ENCODE measurements around the gene COPS7A.
"Not testable (repeated sequence)": the region's sequence is repeated elsewhere in the genome, so short reads cannot be mapped to it uniquely, and the experiment has no call there.

Gene COPS7A

GRCh38 chr12:6701078-6701768 is 22.6 kb upstream of the COPS7A start:
- DNase-seq (ENCODE audit: low read depth in 2 of 2): no peak

DNA sequence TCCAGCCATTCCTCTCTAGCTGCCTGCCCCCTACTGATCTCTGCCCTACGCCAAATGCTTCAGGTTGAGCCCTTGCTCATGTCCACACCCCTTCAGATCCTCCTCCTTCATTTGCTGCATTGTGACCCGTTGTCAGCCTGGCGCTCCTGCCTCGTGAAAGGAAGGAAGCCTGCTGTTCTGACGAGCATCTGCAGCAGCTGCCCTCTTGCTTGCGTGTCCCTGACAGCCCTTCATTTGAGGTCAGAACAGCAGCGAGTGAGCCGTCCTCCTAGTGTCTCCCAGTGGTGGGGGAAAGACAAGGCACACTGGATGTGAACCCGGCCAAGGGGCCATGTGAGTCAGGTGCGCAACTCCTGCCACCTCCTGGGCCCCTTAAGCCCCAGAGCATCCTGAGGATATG is 20.2 kb upstream of the COPS7A start:
- DNase-seq (ENCODE audit: low read depth in 2 of 2): no peak

GRCh38 chr12:6708351-6708750 is 15.5 kb upstream of the COPS7A start:
- not testable (repeated sequence) for DNase-seq (ENCODE audit: low read depth in 2 of 2)

GRCh38 chr12:6708960-6709394 is 14.9 kb upstream of the COPS7A start:
- DNase-seq (ENCODE audit: low read depth in 2 of 2): no peak

- not testable (repeated sequence) for DNase-seq (ENCODE audit: low read depth in 2 of 2)
These were observed 7.6 kb upstream of the COPS7A start for GRCh38 chr12:6716031-6716873.

DNA sequence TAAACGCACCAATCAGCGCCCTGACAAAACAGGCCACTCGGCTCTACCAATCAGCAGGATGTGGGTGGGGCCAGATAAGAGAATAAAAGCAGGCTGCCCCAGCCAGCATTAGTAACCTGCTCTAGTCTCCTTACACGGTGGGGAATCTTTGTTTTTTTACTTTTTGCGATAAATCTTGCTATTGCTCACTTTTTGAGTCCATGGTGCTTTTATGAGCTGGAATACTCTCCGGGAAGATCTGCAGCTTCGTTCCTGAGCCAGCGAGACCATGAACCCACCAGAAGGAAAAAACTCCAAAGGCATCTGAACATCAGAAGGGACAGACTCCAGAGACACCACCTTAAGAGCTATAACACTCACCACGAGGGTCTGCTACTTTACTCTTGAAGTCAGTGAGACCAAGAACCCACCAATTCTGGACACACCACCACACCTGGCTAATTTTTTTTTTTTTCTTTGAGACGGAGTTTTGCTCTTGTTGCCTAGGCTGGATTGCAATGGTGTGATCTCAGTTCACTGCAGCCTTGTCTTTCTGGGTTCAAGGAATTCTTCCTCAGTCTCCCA is 6.9 kb upstream of the COPS7A start:
- no peak for DNase-seq (ENCODE audit: low read depth in 2 of 2)

- no peak for DNase-seq (ENCODE audit: low read depth in 2 of 2)
These were observed 983 bp upstream of the COPS7A start for GRCh38 chr12:6722863-6723262.

DNA sequence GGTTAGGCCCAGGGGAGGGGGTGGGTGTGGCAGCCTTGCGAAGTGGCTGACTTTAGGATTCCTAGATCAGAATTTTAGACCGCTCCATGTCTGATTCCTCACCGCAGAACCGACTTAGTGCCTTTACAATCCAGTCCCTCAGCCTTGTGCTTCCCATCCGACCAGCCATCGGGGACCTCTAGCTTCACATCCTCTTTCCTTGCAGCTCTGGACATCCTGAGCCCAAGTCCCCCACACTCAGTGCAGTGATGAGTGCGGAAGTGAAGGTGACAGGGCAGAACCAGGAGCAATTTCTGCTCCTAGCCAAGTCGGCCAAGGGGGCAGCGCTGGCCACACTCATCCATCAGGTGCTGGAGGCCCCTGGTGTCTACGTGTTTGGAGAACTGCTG is 557 bp downstream of the COPS7A start:
- DNase-seq (ENCODE audit: low read depth in 2 of 2): no peak

GRCh38 chr12:6725350-6725749 is 1.5 kb downstream of the COPS7A start:
- DNase-seq (ENCODE audit: low read depth in 2 of 2): no peak

GRCh38 chr12:6729186-6729585 is 5.3 kb downstream of the COPS7A start:
- DNase-seq (ENCODE audit: low read depth in 2 of 2): no peak

DNA sequence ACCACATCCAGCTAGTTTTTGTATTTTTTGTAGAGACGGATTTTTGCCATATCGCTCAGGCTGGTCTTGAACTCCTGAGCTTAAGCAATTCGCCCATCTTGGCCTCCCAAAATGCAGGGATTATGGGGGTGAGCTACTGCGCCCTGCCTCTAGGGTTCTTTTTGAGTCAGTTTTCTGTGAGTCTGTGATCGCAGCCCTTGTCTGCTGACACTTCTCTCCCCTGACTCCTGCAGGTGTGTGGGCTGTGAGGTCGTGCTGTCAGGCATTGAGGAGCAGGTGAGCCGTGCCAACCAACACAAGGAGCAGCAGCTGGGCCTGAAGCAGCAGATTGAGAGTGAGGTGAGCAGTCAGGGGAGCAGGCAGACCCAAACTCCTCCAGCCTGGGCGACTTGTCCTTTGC is 6.3 kb downstream of the COPS7A start:
- DNase-seq (ENCODE audit: low read depth in 2 of 2): no peak

- DNase-seq (ENCODE audit: low read depth in 2 of 2): no peak
These were observed 10.9 kb downstream of the COPS7A start for GRCh38 chr12:6734506-6735387.

GRCh38 chr12:6735448-6736191 is 11.8 kb downstream of the COPS7A start:
- DNase-seq (ENCODE audit: low read depth in 2 of 2): no peak

DNA sequence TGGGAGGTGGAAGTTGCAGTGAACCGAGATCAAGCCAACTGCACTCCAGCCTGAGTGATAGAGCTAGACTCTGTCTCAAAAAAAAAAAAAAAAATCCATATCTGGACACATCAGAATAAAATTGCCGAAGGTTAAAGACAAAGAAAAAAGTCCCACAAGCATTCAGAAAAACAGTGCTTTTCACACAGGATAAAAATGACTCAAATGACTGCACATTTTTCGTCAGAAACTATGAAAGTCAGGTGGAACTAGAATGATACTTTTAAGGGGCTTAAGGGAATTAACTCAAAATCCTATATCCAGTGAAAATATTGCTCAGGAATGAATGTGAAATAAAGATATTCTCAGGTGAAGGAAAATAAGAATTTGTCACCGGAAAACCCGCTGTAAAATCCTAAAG is 12.9 kb downstream of the COPS7A start:
- no peak for DNase-seq (ENCODE audit: low read depth in 2 of 2)

DNA sequence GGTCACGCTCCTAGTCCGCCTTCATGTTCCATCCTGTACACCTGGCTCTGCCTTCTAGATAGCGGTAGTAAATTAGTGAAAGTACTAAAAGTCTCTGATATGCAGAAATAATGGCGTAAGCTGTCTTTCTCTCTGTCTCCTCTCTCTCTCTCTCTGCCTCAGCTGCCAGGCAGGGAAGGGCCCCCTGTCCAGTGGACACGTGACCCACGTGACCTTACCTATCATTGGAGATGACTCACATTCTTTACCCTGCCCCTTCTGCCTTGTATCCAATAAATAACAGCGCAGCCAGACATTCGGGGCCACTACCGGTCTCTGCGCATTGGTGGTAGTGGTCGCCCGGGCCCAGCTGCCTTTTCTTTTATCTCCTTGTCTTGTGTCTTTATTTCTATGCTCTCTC is 18.2 kb downstream of the COPS7A start:
- DNase-seq (ENCODE audit: low read depth in 2 of 2): not testable (repeated sequence)

DNA sequence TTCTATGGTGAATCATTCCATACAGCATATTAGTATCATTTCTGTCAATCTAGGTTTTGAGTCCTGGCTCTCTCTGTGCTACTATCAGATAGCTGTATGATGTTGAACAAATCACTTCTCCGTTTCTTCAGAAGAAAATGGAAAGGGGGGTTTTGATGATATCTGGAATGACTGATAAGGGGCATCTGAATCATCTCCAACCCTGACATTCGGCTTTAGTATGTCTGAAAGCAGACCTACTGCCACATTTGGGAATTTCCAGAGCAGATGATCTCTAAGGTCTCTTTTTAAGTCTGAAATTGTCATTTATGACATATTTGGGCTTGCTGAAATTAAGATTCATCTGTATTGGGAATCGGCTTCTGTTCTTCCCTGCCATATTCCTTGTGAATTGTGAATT is 19.0 kb downstream of the COPS7A start:
- DNase-seq (ENCODE audit: low read depth in 2 of 2): no peak

DNA sequence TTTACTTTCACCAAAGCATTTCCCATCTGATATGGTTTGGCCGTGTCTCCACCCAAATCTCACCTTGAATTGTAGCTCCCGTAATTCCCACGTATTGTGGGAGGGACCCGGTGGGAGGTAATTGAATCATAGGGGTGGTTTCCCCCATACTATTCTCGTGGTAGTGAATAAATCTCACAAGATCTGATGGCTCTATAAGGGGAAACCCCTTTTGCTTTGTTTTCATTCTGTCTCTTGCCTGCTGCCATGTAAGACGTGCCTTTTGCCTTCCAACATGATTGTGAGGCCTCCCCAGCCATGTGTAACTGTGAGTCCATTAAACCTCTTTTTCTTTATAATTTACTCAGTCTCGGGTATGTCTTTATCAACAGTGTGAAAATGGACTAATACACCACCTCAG is 19.5 kb downstream of the COPS7A start:
- DNase-seq (ENCODE audit: low read depth in 2 of 2): not testable (repeated sequence)

- DNase-seq (ENCODE audit: low read depth in 2 of 2): no peak
These were observed 22.1 kb downstream of the COPS7A start for GRCh38 chr12:6745741-6746525.

- DNase-seq (ENCODE audit: low read depth in 2 of 2): no peak
These were observed 23.4 kb downstream of the COPS7A start for GRCh38 chr12:6747216-6747615.

DNA sequence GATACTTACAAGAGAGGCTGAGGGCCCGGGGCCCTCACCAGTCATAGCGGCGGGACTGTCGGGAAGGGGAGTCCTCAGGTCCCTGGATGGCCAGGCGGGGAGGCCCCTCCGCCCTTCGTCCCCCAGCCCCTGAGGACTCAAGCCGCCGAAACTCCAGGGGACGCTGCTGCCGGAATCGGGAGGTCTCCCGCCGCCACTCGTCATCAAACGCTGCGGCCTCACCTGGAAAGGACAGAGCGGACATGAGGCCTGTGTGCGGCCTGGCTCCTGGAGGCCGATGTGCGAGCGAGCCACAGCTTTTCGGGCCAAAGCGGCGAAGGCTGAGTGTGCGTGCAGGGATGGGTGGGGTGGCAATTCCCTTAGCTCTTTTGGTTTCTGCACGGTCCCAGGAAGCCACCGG is 24.9 kb downstream of the COPS7A start:
- DNase-seq (ENCODE audit: low read depth in 2 of 2): no peak
